ENCODE data around the gene ATP5ME. TPM values are rescaled to one million over a fixed set of nuclear protein-coding genes. Genes with fewer than 3 reads are reported as not detected.

The ATP5ME gene
- total RNA-seq, 2 experiments from 2014 or later = 109 to 126 TPM

DNA sequence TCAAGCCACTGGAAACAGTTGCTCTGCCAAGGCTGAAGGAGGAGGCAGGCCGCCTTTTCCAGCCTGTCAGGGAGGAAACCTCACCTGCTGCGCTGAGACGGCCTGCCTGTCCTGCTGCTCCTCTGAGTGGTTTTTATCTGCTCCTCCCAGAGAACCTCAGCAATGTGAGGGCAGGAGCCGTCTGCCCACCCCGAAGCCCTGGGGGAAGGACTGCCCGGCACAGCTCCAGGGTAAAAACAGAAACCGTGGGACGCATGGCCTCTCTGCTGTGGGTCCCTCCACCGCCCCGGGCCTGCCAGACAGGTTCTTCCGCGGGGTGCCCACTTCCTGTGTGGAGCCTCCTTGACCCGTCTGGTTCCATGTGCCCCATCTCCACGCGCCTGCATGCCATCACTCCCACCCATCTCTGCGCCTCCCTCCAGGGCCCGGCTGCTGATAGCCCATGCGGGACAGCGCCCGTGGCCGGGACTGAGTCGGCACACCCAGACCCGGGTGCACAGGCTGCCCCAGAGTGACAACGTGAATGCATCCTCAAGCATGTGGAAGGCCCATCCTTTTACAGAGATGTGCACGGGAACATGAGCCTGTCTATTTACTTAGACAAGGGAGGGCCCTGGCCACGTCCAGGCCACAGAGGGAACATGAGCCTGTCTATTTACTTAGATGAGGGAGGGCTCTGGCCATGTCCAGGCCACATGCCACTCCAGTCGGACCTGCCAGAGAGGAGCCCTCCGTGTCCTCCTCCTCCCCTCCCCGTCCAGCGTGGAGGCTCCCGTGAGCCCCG lies 18.9 kb upstream of the ATP5ME start:
- H3K36me3 ChIP-seq (ENCODE audit: insufficient read depth, low read length) = no peaks in the 10 kb centered on the region
- CTCF ChIA-PET = no interaction called here
- DNase-seq (no peak), ATAC-seq (ENCODE audit: poor library complexity) (no peak)
- no peak overlapping the region for H3K27ac Mint-ChIP-seq
- H3K4me3 Mint-ChIP-seq = no peak overlapping the region
- POLR2A ChIA-PET = no interaction called here
- peaks cover 9% of the 10 kb centered on the region for H3K4me1 ChIP-seq (ENCODE audit: insufficient read depth, low read length)
- intact Hi-C loops (cut with DNase I, micrococcal nuclease) = no loop called here
- no peaks in the 10 kb centered on the region for H3K4me1 Mint-ChIP-seq (ENCODE audit: low read depth)
- TF ChIP-seq, protein P1, sequence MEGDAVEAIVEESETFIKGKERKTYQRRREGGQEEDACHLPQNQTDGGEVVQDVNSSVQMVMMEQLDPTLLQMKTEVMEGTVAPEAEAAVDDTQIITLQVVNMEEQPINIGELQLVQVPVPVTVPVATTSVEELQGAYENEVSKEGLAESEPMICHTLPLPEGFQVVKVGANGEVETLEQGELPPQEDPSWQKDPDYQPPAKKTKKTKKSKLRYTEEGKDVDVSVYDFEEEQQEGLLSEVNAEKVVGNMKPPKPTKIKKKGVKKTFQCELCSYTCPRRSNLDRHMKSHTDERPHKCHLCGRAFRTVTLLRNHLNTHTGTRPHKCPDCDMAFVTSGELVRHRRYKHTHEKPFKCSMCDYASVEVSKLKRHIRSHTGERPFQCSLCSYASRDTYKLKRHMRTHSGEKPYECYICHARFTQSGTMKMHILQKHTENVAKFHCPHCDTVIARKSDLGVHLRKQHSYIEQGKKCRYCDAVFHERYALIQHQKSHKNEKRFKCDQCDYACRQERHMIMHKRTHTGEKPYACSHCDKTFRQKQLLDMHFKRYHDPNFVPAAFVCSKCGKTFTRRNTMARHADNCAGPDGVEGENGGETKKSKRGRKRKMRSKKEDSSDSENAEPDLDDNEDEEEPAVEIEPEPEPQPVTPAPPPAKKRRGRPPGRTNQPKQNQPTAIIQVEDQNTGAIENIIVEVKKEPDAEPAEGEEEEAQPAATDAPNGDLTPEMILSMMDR (IDR thresholded peaks at IDR 0.05) = no peak
- H3K36me3 Mint-ChIP-seq (ENCODE audit: low read depth) = no peaks in the 10 kb centered on the region
- no peak overlapping the region for H3K4me3 ChIP-seq (ENCODE audit: low read length)
- peaks cover 5 to 15% of the 10 kb centered on the region in 2 experiments for H3K27me3 ChIP-seq (ENCODE audit: control insufficient read depth in 1 of 2, insufficient read depth in 2 of 2, low read length in 2 of 2)
- no peak overlapping the region for H3K27ac ChIP-seq (ENCODE audit: low read depth in 1 of 2, low read length in 2 of 2)
- H3K9me3 ChIP-seq (ENCODE audit: control insufficient read depth in 1 of 2, insufficient read depth in 1 of 2, low read length in 2 of 2) = peaks cover 0 to 2% of the 10 kb centered on the region in 2 experiments
- H3K27me3 Mint-ChIP-seq = peaks cover 18% of the 10 kb centered on the region
- H3K9me3 Mint-ChIP-seq = no peaks in the 10 kb centered on the region

DNA sequence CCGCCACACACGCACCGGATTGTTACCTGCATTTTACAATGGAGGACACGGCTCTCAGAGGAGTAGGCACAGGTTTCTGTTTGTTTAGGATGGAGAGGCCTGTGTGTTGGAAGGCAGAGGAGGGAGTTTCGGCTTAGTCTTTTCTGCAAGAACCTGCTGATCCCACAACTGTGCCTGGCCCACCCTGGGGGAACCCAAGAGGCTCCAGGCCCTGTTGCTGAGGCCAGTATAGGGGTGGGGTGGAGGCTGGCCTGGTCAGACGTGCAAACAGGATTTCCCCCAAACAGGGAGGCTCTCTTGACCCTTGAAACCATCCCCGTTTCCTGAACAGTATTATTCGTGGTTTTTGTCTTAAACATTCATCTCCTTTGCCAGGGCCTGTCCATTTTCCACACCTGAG lies 15.6 kb upstream of the ATP5ME start:
- Mint-ChIP-seq H3K9me3 (no peaks in the 10 kb centered on the region), H3K36me3 (ENCODE audit: low read depth) (no peaks in the 10 kb centered on the region), H3K27me3 (peaks cover 34% of the 10 kb centered on the region), H3K27ac (no peak overlapping the region), H3K4me3 (no peak overlapping the region), H3K4me1 (ENCODE audit: low read depth) (no peaks in the 10 kb centered on the region)
- ATAC-seq (ENCODE audit: poor library complexity) = no peak
- TF ChIP-seq, protein P1 (IDR thresholded peaks at IDR 0.05) = no peak
- DNase-seq = no peak
- Histone ChIP-seq H3K9me3 (ENCODE audit: control insufficient read depth in 1 of 2, insufficient read depth in 1 of 2, low read length in 2 of 2) (peaks cover 0 to 11% of the 10 kb centered on the region in 2 experiments), H3K36me3 (ENCODE audit: insufficient read depth, low read length) (no peaks in the 10 kb centered on the region), H3K4me1 (ENCODE audit: insufficient read depth, low read length) (peaks cover 12% of the 10 kb centered on the region), H3K27me3 (ENCODE audit: control insufficient read depth in 1 of 2, insufficient read depth in 2 of 2, low read length in 2 of 2) (peaks cover 6 to 19% of the 10 kb centered on the region in 2 experiments), H3K4me3 (ENCODE audit: low read length) (peak overlapping the region; percentile 16), H3K27ac (ENCODE audit: low read depth in 1 of 2, low read length in 2 of 2) (no peak overlapping the region)
- CTCF ChIA-PET = no interaction called here
- intact Hi-C loops (cut with DNase I, micrococcal nuclease) = no loop called here
- POLR2A ChIA-PET = no interaction called here

DNA sequence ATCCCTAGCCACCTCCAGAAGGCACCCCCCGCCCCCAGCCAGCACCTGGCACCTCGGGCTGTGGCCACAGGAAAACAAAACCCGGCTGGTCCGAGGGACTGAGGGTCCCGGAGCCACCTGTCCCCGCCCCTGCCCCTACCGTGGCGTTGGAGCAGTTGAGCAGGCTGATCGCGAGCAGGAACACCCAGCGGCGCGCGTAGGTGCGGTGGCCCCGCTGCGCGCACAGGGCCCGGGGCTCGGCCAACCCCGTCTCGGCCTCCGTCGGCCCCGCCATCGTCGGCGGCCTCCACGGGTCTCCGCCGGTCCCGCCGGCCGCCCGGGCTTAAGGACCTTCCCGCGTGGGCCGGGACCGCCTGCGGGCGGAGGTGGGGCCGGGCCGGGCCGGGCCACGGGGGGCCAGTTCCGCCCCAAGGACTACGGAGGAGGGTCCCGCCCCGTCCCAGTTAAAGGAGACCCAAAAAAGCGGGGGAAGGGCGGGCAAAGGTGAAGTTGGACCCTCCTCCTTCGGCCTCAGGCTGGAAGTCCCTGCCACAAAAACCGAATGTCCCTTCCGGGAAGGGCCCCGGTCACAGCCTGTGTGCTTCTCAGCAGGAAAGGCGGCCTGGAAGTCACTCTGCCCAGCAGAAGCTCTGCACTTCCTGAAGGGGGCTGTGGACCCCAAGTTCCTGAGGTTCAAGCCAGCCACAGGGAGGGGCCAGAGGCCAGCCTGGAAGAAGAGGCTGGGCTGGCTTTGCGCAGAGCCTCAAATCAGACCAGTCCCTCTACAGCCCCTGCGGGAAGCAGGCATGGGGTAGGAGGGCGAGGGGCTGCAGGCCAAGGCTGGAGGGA lies 15.0 kb upstream of the ATP5ME start, which contains the start of gene SLC49A3:
SLC49A3 (minus strand) TSS at position 298 of the 828 bp plus-strand sequence; CDS start at position 274, 24 bp downstream.
- peak in 1 of 14 experiments; percentile 26 for DNase-seq
- H3K9me3 Mint-ChIP-seq = no peaks in the 10 kb centered on the region
- no peak within 1 kb of the TSS for H3K27ac ChIP-seq (ENCODE audit: low read depth in 1 of 2, low read length in 2 of 2)
- CTCF ChIA-PET = no interaction called here
- H3K27me3 Mint-ChIP-seq = peaks cover 34% of the 10 kb centered on the region
- no peaks in the 10 kb centered on the region for H3K36me3 Mint-ChIP-seq (ENCODE audit: low read depth)
- H3K4me3 Mint-ChIP-seq = no peak within 1 kb of the TSS
- H3K4me3 ChIP-seq (ENCODE audit: low read length) = peak within 1 kb of the TSS; percentile 32
- POLR2A ChIA-PET = no interaction called here
- intact Hi-C loops (cut with DNase I, micrococcal nuclease) = no loop called here
- peaks cover 13% of the 10 kb centered on the region for H3K4me1 ChIP-seq (ENCODE audit: insufficient read depth, low read length)
- TF ChIP-seq, protein P1 (IDR thresholded peaks at IDR 0.05) = no peak
- peaks cover 6 to 19% of the 10 kb centered on the region in 2 experiments for H3K27me3 ChIP-seq (ENCODE audit: control insufficient read depth in 1 of 2, insufficient read depth in 2 of 2, low read length in 2 of 2)
- H3K36me3 ChIP-seq (ENCODE audit: insufficient read depth, low read length) = no peaks in the 10 kb centered on the region
- ATAC-seq (ENCODE audit: poor library complexity) = no peak
- H3K27ac Mint-ChIP-seq = no peak within 1 kb of the TSS
- no peaks in the 10 kb centered on the region for H3K4me1 Mint-ChIP-seq (ENCODE audit: low read depth)
- H3K9me3 ChIP-seq (ENCODE audit: control insufficient read depth in 1 of 2, insufficient read depth in 1 of 2, low read length in 2 of 2) = peaks cover 0 to 11% of the 10 kb centered on the region in 2 experiments
